Posterior vena cava (tissue), 2 donors: ENCODE results near the gene STOX2. TPM values are rescaled to one million over a fixed set of nuclear protein-coding genes. Genes with fewer than 3 reads are reported as not detected.
"Not testable (repeated sequence)": the region's sequence is repeated elsewhere in the genome, so short reads cannot be mapped to it uniquely, and the experiment has no call there.

Experiments used
- DNase-seq: peaks from one replicate; pipeline ENCODE4 v3.0.0-alpha.2; 2020; ENCODE audit warnings: low spot score
- intact Hi-C, 2 donors: fragments of 100-400 bp; cut with DNase I; formaldehyde crosslinking; loops; one replicate each; pipeline versions ENCODE4 v1.14.1 to v1.14.2; 2022 to 2023
- total RNA-seq, 2 donors: library from RNA; stranded (reverse); fragmentation: NEBNext Ultra II Directional; extraction: Animal tissue kit (Norgen Biotek cat#: 25700); gene quantifications; one replicate each; pipeline ENCODE4 v1.2.1, GENCODE V29; 2021
- donor health status: DM: yes; HTN: yes; CAD: no.
- donor health status: DM: yes; HTN: yes; CAD: no.

The STOX2 gene
- total RNA-seq, 2 donors from 2014 or later, result 6.5 to 6.9 TPM

DNA sequence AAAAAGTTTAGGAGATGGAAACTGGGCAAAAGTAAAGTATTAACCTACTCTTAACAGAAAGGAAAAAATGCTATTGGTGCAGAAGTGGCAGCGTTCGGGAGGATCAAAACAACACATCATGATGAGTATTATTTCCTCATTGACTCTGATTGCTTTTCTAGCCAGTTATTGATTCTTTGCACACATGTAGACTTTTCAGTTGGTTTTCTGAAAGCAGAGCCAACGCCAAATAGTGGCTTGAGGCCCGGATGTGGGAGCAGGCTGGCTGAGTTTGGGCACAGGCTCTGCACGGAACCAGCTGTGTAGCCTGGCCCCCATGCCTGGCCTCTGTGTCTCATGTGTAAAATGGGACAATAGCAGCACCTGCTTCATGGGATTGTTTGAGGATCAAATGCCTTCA lies 21.8 kb downstream of the STOX2 start:
- no peak for DNase-seq
- intact Hi-C loops, result no loop called here

DNA sequence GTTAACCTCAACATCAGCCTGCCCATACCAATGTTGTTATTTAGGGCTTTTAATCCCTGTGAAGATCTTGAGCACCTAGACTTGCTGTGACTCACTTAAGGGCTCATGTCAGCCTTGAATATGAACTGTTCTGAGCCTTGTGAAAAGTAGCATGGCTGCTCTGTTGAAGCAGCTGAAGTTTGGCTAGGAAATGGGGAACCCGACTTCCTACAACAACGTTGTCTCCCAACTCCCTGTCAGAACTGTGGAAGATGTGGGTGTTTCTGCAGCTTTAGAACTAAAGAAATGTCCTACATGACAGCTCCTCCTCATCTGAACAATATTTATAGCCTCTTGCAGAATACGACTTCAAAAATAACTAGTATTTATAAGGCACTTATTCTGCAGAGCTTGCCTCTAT lies 27.5 kb downstream of the STOX2 start:
- intact Hi-C loops, result no loop called here
- no peak for DNase-seq

DNA sequence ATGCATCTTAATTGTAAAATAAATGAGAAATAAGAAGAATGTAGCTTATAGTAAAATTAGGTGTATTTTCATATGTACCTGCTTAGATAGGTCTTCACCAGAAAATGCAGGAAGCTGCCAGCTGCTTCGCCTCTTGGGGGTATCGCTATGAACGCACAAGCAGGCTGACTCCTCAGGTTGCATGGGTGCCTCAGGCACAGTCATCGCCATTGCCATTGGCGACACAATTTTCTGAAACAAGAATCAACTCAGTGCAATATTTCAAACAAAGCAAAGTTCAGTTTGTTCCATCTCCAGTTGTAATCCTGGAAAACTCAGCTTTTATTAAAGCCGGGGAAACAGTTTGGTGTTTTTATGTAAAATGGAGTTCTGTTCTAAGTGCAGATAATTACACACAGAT lies 29.7 kb downstream of the STOX2 start:
- DNase-seq, result no peak
- intact Hi-C loops, result no loop called here

DNA sequence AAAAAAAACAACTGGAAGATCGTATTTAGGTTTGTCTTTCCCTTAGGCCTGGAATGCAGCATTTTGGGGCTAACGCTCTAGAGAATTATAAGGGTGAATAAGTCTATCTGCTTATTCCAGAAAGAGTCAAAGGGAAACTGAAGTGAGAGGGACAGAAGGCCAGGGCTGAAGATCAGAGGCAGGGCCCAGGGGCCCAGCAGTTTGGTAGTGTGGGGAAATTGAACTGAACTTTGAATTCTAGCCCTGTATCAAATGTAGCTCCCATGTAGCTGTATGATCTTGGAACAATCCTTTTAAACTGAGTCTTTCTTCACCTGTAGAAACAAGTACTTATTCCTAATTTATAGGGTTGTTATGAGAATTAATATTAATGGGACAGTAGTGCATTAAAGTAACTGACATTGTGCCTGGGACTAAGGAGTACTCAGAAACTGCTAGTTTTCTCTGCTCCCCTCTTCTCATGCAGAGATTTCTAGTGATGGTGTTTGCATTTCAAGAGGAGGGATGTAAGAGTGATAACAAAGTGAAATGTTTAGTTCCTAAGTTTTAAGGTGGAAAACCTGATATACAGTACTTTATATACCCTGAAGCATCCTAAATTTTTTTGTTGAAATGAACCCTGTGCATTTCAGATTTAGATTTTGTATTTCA lies 30.4 kb downstream of the STOX2 start:
- intact Hi-C loops, result no loop called here
- DNase-seq, result no peak

DNA sequence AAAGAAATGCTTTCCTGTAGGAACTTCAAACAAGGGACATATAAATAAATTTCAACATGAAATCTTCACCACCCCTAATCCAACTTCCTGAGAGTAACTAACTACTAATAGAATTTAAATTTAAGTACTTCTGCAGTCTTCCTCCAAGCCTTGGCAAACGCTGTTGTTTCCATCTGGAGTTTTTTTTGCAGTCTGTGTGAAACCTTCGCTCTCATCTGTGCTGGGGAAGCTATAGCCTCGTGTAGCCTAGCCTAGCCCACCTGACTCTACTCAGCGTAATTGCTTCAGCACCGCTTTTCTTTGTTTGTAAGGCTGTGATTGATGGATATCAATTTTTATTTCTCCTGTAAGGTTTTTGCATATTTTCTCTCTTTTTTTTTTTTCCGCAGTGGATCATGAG lies 30.9 kb downstream of the STOX2 start:
- intact Hi-C loops, result no loop called here
- DNase-seq, result no peak

DNA sequence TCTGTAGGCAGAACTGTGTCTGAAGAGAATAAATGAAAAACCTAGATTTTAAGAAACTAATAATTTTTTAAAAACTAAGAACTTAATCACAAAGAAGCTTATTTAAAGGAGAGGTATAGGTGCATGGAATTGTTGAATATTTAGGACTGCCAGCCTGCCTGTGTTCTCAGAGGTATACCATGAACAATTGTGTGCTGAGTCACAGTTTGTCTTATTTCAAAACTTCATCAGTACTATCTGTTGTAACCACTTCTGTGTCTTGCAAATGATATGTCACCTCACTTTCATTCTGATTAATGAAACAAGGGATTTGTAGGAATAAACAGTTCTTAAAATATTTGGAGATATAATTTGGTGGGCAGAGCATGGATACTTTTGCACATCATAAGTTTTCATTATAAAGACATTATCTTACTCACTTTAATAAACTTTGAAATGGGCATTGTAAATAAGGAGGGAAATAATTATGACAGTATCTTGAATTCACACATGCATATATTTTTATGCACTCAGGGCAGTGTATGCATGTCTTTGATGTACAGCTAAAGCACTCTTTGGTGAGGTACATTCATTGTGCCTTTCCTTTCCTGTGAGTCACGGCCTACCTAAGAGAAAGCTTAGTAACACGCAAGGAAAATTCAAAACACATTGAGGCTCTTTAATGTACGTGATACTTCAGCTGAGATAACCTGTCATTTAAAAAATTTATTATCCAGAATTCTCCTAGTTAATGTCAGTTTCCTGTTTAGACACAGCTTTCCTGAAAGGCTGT lies 31.7 kb downstream of the STOX2 start:
- no peak for DNase-seq
- intact Hi-C loops, result no loop called here

DNA sequence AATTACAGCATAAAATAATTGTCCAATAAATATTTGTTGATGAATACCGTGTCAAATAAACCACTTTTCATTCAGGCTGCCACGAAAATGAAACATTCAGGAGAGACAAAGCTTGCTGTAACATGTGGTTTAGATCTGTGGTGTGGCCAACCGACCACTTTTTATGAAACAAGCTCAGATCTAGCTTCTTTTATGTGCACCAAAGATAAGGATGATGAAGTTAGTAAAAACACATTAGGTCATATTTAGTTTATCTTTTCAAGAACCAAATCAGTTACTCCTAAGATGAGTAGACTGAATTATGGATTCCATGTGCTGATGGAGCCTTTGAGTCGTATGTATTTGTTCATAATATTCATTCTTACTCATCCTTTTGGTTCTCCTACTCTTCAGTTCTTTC lies 35.8 kb downstream of the STOX2 start:
- intact Hi-C loops, result no loop called here
- DNase-seq, result no peak

DNA sequence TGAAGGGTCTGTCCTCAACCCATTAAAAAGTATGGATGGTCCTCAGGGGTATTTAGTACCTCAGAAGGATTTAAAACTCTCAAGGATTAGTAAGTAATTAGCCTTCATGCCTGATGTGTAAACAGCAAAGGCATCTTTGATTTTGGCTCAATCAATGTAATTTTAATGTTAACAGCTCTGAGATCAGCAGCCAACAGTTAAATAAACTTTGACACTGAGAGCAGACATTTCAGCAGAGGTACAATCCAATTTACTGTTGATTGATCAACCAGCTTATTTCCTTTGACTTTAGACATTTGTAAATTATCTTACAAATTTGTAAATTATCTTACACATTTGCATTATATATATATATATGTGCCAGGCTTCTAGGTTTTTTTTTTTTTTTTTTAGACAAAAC lies 36.9 kb downstream of the STOX2 start:
- intact Hi-C loops, result no loop called here
- no peak for DNase-seq

DNA sequence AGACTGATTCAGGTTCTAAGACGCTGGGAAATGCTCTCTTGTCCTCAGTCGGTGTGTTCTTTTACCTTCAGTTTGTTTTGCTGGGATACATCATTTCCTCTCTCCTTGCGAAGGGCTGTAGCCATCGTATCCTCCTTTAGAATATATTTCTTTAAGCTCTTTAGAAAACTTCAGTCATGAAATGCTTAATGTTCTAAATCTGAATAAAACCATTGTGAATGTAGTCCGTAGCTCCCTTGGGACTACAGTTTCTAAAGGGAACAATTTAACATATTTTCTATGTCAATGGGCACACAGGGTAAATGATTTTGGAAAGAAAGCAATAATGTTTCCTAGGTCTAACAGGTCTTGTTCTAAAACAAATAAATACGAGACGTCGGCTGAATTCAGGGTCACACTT lies 40.6 kb downstream of the STOX2 start:
- intact Hi-C loops, result no loop called here
- no peak for DNase-seq

DNA sequence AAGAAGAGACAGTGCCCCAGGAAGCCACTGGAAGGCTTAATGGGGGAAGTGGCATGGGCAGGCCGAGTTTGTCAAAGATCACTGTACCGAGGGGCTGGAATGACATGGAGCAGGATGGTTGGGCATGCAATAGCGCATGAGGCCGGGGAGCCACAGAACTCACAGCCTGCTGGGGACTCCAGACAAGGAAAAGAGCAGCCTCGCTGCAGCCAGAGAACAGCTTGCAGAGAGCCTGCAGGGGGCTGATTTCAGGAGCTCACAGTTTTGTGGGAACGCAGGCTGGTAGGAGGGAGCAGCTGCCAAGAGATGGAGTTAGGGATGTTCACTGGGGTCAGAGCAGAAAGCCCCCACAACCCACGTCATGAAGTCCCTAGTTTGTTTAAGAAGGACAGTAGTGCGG lies 45.4 kb downstream of the STOX2 start:
- no peak for DNase-seq
- intact Hi-C loops, result no loop called here

DNA sequence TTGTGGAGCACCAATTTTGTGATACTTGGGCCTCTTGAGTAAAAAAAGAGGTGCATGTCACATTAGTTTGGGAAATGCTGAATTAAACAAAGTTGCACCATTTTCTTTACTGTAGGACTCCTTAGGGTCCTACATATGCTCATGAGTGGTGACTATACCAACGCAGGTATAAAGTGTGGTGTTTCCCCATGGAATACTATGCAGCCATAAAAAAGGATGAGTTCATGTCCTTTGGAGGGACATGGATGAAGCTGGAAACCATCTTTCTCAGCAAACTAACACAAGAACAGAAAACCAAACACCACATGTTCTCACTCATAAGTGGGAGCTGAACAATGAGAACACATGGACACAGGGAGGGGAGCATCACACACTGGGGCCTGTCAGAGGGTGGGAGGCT lies 47.5 kb downstream of the STOX2 start:
- intact Hi-C loops, DNase-seq: not testable (repeated sequence)

DNA sequence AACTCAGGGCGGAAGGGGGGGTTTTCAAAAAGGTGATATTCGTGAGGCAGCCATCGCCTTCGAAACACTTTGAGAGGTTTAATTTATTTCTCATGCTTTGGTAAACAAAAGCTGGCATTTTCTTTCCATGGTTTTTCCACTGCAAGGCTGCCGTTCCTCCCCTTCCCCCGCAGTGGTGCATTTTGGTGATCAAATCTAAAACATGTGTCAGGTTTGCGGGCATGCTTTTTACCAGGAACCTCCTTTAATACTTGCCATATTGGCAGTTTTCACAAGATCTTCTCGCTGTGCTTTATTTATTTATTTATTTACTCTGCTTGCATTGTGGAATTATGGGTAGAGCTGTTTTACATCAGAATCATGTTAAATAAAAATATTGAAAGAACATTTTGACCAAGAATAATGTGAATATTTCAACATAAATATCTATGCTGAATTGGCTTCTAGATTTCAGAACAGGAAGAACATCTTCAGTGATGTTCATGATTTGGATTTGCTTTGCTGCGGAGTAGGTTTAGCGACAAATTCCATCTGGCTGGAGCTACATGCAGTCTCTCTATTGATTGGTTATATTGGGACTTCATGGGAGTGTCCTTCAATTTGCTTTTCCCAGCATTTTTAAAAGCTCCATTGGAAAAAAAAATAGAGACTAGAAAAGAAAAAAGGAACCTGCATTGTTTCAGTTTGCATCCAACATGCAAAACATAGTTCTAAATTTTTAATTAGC lies 54.4 kb downstream of the STOX2 start:
- intact Hi-C loops, result no loop called here
- DNase-seq, result no peak

DNA sequence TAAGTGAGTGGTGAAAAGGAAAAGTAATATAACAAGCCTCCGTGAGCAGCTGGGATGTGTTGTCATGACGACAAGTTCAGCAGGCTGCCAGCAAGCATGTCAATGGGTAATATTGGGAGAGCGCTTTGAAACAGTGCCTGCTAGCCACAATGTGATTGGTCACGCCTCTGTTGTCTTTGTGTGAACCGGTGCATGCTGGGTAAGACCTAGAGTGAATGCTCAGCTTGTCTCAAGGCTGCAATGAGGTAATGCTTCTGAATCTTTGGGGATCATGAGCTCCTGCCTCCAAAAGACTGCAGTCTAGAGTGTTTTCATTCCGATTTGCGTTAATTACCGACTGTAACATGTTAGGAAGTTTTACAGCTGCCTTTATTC lies 54.9 kb downstream of the STOX2 start:
- intact Hi-C loops, result no loop called here
- DNase-seq, result no peak

DNA sequence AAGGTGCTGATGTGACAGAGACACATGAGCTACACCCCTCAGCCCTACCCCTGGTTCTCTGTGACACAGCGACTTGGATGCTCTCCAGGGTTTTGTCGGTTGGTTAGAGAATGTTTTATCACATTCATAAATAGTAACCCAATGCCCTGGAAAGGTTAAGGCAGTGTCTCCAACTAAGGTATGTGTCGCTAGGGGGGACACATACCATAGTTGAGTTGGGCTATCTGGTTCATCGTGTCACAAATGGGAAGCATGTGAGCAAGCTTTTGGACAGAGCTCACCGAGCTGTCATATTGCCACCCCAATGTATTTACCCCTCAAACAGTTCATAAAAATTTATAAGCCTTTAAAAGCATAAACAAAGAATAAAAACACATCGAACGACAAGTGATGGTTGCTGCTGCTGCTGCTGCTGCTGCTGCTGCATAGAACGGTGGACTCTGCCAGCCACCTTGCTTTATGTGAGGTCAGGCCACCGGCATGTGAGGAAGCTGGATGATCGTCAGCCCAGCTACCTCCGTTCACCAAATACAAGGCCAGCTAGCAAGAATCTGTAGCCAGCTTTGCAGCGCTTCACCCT lies 55.9 kb downstream of the STOX2 start:
- no peak for DNase-seq
- intact Hi-C loops, result no loop called here

DNA sequence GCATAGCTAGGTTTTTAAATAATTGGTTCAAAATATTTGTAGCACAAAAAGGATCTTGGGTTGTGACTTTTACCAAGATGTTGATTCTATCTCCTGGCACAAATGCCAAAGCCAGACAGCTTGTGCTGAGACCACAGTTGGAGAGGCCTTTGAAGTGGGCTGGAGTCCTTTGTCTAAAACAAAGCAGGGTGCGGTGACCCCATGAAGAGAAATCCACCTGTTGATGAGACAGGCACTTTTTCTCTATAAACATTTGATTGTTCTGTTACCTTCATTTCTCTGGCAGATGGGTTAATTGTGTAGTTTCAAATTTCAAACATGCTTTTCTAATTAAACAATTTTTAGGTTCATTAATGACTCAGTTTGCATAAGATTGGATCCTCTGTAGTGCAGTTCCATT lies 56.7 kb downstream of the STOX2 start:
- DNase-seq, result no peak
- intact Hi-C loops, result no loop called here

DNA sequence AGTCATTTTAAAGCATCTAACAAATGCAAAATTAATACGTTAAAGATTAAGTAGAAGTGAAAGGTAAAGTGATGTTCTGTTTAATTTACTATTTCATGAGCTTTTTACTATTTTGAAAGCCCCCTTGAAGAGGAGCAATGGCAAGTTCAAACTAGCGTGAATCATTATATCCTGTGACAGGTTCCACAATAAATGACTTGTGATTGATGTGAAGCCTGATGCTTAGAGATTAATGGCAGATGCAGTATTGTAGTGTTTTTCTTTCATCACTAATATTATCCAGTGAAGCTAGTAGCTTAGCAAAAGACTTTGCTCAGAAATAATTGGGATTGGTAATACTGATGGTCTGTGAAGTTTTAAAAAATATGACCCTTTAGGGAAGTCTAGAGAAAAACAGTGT lies 57.3 kb downstream of the STOX2 start:
- DNase-seq, result no peak
- intact Hi-C loops, result no loop called here

DNA sequence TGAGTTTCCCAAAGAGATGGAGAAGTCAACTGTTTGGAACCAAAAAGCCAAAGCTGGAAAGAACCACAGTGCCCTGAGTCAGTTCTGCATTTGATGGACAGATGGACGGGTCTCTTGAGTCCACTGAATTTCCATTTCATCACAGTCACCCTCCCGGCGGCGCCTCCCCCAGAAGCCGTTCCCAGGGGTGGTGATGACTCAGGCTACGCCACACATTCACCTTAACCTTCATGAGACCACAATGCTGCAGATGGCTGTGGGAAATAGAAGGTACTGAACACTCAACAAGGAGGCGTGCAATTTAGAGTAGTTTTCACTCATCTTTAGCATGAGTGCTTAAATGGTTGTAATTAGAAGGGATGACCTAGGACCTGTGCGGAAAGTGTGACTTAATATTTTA lies 61.3 kb downstream of the STOX2 start:
- intact Hi-C loops, result no loop called here
- no peak for DNase-seq

DNA sequence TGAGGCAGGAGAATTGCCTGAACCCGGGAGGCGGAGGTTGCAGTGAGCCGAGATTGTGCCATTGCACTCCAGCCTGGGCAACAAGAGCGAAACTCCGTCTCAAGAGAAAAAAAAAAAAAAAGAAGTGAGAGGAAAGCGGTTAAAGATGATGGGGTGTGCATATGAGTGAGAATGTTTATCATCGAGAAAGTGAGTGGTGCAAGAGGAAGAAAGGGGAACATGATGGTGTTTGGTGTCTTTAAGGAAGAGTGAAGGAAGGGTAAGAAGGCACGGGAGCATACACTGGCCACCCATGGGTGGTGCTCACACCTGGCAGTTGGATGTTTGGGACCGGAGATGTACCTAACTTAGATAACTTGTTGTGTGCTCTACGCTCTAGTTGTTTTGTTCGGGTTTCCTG lies 62.2 kb downstream of the STOX2 start:
- intact Hi-C loops, result no loop called here
- no peak for DNase-seq

DNA sequence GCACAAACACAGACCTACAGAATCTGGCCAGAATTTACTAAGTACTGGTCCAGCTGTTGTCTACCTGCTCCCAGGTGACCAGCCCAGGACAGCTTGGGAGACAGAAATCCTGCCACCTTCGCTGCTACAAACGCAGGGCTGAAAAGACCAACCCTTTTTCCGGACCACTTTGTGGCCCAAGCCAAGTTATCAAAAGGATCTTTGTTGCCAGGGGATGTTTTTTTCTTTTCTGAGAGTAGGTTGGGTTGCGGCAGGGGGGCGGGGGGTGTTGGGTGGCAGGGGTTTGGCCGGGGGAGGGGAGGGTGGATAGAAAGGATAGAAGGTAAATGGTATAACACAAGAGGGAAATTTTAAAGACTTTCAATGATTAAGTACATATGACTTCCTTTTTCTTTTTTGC lies 63.4 kb downstream of the STOX2 start:
- intact Hi-C loops, result no loop called here
- no peak for DNase-seq

DNA sequence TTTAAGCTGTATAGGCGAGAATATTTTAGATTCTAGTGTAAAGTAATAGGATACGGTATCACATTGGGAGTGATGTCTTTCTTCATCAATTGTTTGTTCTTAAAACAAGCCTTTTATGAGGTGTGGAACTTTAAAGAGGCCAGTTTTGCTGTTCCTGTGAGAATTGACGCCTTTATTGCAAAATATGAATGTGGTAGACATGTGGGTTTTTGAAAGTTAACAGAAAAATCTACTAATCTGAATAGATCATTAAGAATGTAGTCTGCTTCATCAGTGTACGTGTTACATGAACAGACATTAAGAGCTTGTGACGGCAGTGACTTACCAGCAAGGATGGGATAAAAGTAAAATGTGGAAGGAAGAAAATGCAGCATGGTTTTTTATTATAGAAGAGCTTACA lies 63.8 kb downstream of the STOX2 start:
- intact Hi-C loops, result no loop called here
- DNase-seq, result no peak
